H9 (cell line): Measurements from ENCODE around the gene SECISBP2. TPM values are rescaled to one million over a fixed set of nuclear protein-coding genes. Genes with fewer than 3 reads are reported as not detected.
A peak's percentile ranks its signal among the peaks of the same experiment; 100 is the strongest.

ENCODE experiments used
- DNase-seq: peaks from one replicate; pipeline ENCODE4 v3.0.0-alpha.2; 2017
- H2AFZ ChIP-seq: one replicate; pipeline ENCODE4 v1.6.1; 2013; ENCODE audit warnings: mild to moderate bottlenecking, low read length, control low read depth, moderate library complexity
- H2AK5ac ChIP-seq: 2 replicates; pipeline ENCODE4 v1.6.1; 2013; ENCODE audit warnings: low read length, control low read depth, mixed read lengths; ENCODE audit not compliant: insufficient read length
- H2BK120ac ChIP-seq: one replicate; pipeline ENCODE4 v1.6.1; 2013; ENCODE audit warnings: low read depth, mild to moderate bottlenecking, low read length, control low read depth, inconsistent platforms; ENCODE audit not compliant: poor library complexity, severe bottlenecking
- H2BK12ac ChIP-seq: 2 replicates; pipeline ENCODE4 v1.6.1; 2013; ENCODE audit warnings: low read length, control low read depth, mixed read lengths, low read depth; ENCODE audit not compliant: insufficient read length
- H2BK15ac ChIP-seq: 2 replicates; pipeline ENCODE4 v1.6.1; 2013; ENCODE audit warnings: low read depth, low read length, control low read depth
- H2BK20ac ChIP-seq: one replicate; pipeline ENCODE4 v1.6.1; 2013; ENCODE audit warnings: low read depth, mild to moderate bottlenecking, low read length, control low read depth, inconsistent platforms; ENCODE audit not compliant: poor library complexity, severe bottlenecking
- H2BK5ac ChIP-seq: 2 replicates; pipeline ENCODE4 v1.6.1; 2013; ENCODE audit warnings: low read length, control low read depth, mixed read lengths; ENCODE audit not compliant: insufficient read length
- H3K14ac ChIP-seq: 2 replicates; pipeline ENCODE4 v1.6.1; 2013; ENCODE audit warnings: low read length, control low read depth; ENCODE audit not compliant: insufficient read depth
- H3K18ac ChIP-seq: 2 replicates; pipeline ENCODE4 v1.6.1; 2013; ENCODE audit warnings: low read depth, mild to moderate bottlenecking, mixed read lengths, low read length, control low read depth; ENCODE audit not compliant: insufficient read length
- H3K23ac ChIP-seq: 2 replicates; pipeline ENCODE4 v1.6.1; 2013; ENCODE audit warnings: low read length, control low read depth, mixed read lengths, low read depth; ENCODE audit not compliant: insufficient read length
- H3K23me2 ChIP-seq: 2 replicates; pipeline ENCODE4 v1.6.1; 2013; ENCODE audit warnings: low read depth, mild to moderate bottlenecking, mixed read lengths, low read length, control low read depth; ENCODE audit not compliant: insufficient read length, poor library complexity, severe bottlenecking
- H3K27ac ChIP-seq: 2 replicates; pipeline ENCODE4 v1.5.1; 2013; ENCODE audit warnings: low read length, control low read depth, mixed read lengths, low read depth; ENCODE audit not compliant: insufficient read length
- H3K27me3 ChIP-seq: 2 replicates; pipeline ENCODE4 v1.6.1; 2013; ENCODE audit warnings: low read length, control low read depth, inconsistent platforms; ENCODE audit not compliant: insufficient read depth
- H3K4ac ChIP-seq: 2 replicates; pipeline ENCODE4 v1.6.1; 2013; ENCODE audit warnings: low read depth, mild to moderate bottlenecking, control low read depth, inconsistent platforms, low read length, moderate library complexity
- H3K4me1 ChIP-seq: 2 replicates; pipeline ENCODE4 v1.6.1; 2013; ENCODE audit warnings: low read length, control low read depth, inconsistent platforms; ENCODE audit not compliant: insufficient read depth
- H3K4me2 ChIP-seq: 2 replicates; pipeline ENCODE4 v1.6.1; 2013; ENCODE audit warnings: low read length, control low read depth, mixed read lengths; ENCODE audit not compliant: insufficient read length, insufficient read depth
- H3K56ac ChIP-seq: 2 replicates; pipeline ENCODE4 v1.6.1; 2013; ENCODE audit warnings: low read depth, mild to moderate bottlenecking, mixed read lengths, low read length, control low read depth; ENCODE audit not compliant: insufficient read length
- H3K79me1 ChIP-seq: 2 replicates; pipeline ENCODE4 v1.6.1; 2013; ENCODE audit warnings: low read depth, mild to moderate bottlenecking, moderate library complexity, low read length, control low read depth, inconsistent platforms; ENCODE audit not compliant: insufficient read depth, poor library complexity, severe bottlenecking
- H3K79me2 ChIP-seq: 2 replicates; pipeline ENCODE4 v1.6.1; 2013; ENCODE audit warnings: low read length, control low read depth, inconsistent platforms; ENCODE audit not compliant: insufficient read depth
- H3K9ac ChIP-seq: 2 replicates; pipeline ENCODE4 v1.6.1; 2013; ENCODE audit warnings: low read length, control low read depth, mixed read lengths; ENCODE audit not compliant: insufficient read length; ENCODE audit errors: extremely low read depth
- H3K9me3 ChIP-seq: one replicate; pipeline ENCODE4 v1.6.1; 2013; ENCODE audit warnings: low read depth, low read length, inconsistent platforms; ENCODE audit not compliant: control insufficient read depth
- H3T11ph ChIP-seq: one replicate; pipeline ENCODE4 v1.6.1; 2013; ENCODE audit warnings: mild to moderate bottlenecking, low read length, control low read depth, inconsistent platforms
- H4K20me1 ChIP-seq: one replicate; pipeline ENCODE4 v1.6.1; 2013; ENCODE audit not compliant: control insufficient read depth, insufficient read length, insufficient read depth
- H4K5ac ChIP-seq: 2 replicates; pipeline ENCODE4 v1.6.1; 2013; ENCODE audit warnings: low read depth, mild to moderate bottlenecking, mixed read lengths, low read length, control low read depth; ENCODE audit not compliant: insufficient read length
- H4K8ac ChIP-seq: replicated peaks from 2 replicates; pipeline ENCODE4 v1.6.1; 2013; ENCODE audit warnings: low read length, control low read depth, mixed read lengths, low read depth; ENCODE audit not compliant: insufficient read length
- H4K91ac ChIP-seq: 2 replicates; pipeline ENCODE4 v1.6.1; 2013; ENCODE audit warnings: low read depth, mild to moderate bottlenecking, moderate library complexity, mixed read lengths, low read length, control low read depth; ENCODE audit not compliant: insufficient read length
- H3K27ac Mint-ChIP-seq, 3 experiments: 2 replicates in 2 of 3; 3 replicates in 1 of 3; pipeline ENCODE4 v1.8.0; 2020 to 2021; ENCODE audit warnings: mixed read lengths in 3 of 3, mild to moderate bottlenecking in 1 of 3, moderate library complexity in 1 of 3
- H3K27me3 Mint-ChIP-seq: 2 replicates; pipeline ENCODE4 v1.8.0; 2021; ENCODE audit warnings: low read depth, mild to moderate bottlenecking, moderate library complexity, mixed read lengths
- H3K36me3 Mint-ChIP-seq, 3 experiments: 2 replicates in 2 of 3; 3 replicates in 1 of 3; pipeline ENCODE4 v1.8.0; 2020 to 2021; ENCODE audit warnings: low read depth in 3 of 3, mixed read lengths in 3 of 3; ENCODE audit not compliant: insufficient read depth in 1 of 3
- H3K4me1 Mint-ChIP-seq, 2 experiments: 2 replicates each; pipeline ENCODE4 v1.8.0; 2020; ENCODE audit warnings: mixed read lengths in 2 of 2
- H3K4me3 Mint-ChIP-seq, 2 experiments: 2 replicates in 1 of 2; 3 replicates in 1 of 2; pipeline ENCODE4 v1.8.0; 2020 to 2021; ENCODE audit warnings: mild to moderate bottlenecking in 2 of 2, mixed read lengths in 2 of 2, moderate library complexity in 1 of 2
- H3K9me3 Mint-ChIP-seq, 2 experiments: 2 replicates in 1 of 2; 3 replicates in 1 of 2; pipeline ENCODE4 v1.8.0; 2020; ENCODE audit warnings: mild to moderate bottlenecking in 2 of 2, mixed read lengths in 2 of 2, moderate library complexity in 1 of 2
- WGBS: extraction: QIAGEN DNeasy Blood & Tissue Kit; methylation state at CpG from one replicate; pipeline ENCODE4 v1.1.7; 2013; ENCODE audit warnings: missing lambda C conversion rate, low lambda C conversion rate, mixed read lengths; ENCODE audit not compliant: insufficient read length; ENCODE audit errors: extremely low coverage; 5-methylcytosine and 5-hydroxymethylcytosine counted together
- total RNA-seq: library from RNA; stranded (reverse); gene quantifications from 2 replicates; pipeline ENCODE4 v1.2.1, GENCODE V29; 2021
- TF ChIP-seq, protein P1 (sequence below): fragments of 200-600 bp; sonication (generic); conservative IDR thresholded peaks from 3 replicates; pipeline ENCODE4 v1.8.0; 2021; ENCODE audit warnings: antibody characterized with exemption, mild to moderate bottlenecking

Gene SECISBP2
- total RNA-seq, 1 experiment from 2014 or later: 62.7 TPM

DNA sequence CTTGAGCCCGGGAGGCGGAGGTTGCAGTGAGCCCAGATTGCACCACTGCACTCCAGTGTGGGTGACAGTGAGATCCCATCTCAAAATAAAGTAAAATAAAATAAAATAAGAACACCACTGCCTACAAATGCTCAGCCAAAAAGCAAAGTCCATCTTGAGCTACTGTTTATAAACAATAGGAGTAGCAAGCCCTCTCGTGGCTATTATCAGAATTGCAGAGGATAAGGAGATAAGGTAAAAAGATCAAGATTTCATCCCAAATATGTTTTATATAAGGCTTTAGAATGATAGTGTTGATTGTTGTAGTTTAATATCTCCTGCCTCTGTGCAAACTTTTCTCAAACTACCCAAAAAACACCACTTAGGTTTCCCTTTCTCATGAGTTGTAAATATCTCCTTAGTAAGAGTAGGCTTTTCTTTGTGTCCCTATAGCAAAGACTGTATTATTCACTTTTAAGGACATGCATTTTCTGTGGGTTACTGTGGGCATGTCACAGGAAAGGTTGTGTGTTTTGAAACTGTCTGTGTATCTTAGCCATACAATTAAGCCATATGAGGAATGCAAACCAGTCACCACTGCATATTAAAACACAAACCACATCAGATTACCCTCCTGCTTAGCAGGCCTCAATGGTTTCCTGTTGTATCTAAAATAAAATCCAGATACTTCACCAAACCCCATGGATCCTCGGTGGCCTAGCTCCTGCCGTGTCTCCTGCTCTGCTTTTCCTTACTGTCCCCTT lies 39.1 kb upstream of the SECISBP2 start:
- no peaks in the 10 kb centered on the region for H3K4me1 ChIP-seq
- no peaks in the 10 kb centered on the region for H4K20me1 ChIP-seq
- no peak overlapping the region for H3T11ph ChIP-seq
- Mint-ChIP-seq H3K9me3 (peaks cover 19 to 28% of the 10 kb centered on the region in 2 experiments), H3K36me3 (peaks cover 24 to 39% (median 27%) of the 10 kb centered on the region in 3 experiments), H3K27me3 (no peaks in the 10 kb centered on the region; the same call in none of the 2 replicates), H3K4me3 (no peak overlapping the region), H3K27ac (no peak overlapping the region), H3K4me1 (peaks cover 5 to 11% of the 10 kb centered on the region in 2 experiments)
- no peak overlapping the region for H3K14ac ChIP-seq
- no CpG with 5 or more reads among the region's 5 CpGs for WGBS
- no peak overlapping the region for H4K8ac ChIP-seq
- H3K23ac ChIP-seq: no peak overlapping the region
- no peak overlapping the region for H3K18ac ChIP-seq
- H3K4me2 ChIP-seq: no peak overlapping the region
- H3K27ac ChIP-seq: no peak overlapping the region
- no peak overlapping the region for H2BK20ac ChIP-seq
- TF ChIP-seq, protein P1, sequence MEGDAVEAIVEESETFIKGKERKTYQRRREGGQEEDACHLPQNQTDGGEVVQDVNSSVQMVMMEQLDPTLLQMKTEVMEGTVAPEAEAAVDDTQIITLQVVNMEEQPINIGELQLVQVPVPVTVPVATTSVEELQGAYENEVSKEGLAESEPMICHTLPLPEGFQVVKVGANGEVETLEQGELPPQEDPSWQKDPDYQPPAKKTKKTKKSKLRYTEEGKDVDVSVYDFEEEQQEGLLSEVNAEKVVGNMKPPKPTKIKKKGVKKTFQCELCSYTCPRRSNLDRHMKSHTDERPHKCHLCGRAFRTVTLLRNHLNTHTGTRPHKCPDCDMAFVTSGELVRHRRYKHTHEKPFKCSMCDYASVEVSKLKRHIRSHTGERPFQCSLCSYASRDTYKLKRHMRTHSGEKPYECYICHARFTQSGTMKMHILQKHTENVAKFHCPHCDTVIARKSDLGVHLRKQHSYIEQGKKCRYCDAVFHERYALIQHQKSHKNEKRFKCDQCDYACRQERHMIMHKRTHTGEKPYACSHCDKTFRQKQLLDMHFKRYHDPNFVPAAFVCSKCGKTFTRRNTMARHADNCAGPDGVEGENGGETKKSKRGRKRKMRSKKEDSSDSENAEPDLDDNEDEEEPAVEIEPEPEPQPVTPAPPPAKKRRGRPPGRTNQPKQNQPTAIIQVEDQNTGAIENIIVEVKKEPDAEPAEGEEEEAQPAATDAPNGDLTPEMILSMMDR: peak; percentile 84
- H2BK120ac ChIP-seq: no peak overlapping the region
- H2AK5ac ChIP-seq: no peak overlapping the region
- no peak overlapping the region for H2BK5ac ChIP-seq
- no peak overlapping the region for H2BK15ac ChIP-seq
- H3K9ac ChIP-seq: no peak overlapping the region
- no peaks in the 10 kb centered on the region for H3K23me2 ChIP-seq
- H3K56ac ChIP-seq: no peak overlapping the region
- H3K9me3 ChIP-seq: peaks cover 8% of the 10 kb centered on the region
- H2BK12ac ChIP-seq: no peak overlapping the region
- H3K27me3 ChIP-seq: no peaks in the 10 kb centered on the region
- H4K91ac ChIP-seq: no peak overlapping the region
- H3K79me2 ChIP-seq: no peaks in the 10 kb centered on the region
- no peak overlapping the region for H2AFZ ChIP-seq
- no peak overlapping the region for H4K5ac ChIP-seq
- H3K79me1 ChIP-seq: no peaks in the 10 kb centered on the region
- no peak for DNase-seq
- no peak overlapping the region for H3K4ac ChIP-seq
